GM21529 (cell line): Measurements from ENCODE around the gene NUP93.

Experiments used
- ATAC-seq: cut with Tn5 transposase; IDR thresholded peaks from one replicate; pipeline ENCODE4 v1.9.1; 2021; ENCODE audit not compliant: unreplicated experiment

Gene NUP93

GRCh38 chr16:56741399-56741798, 11.5 kb downstream of the NUP93 start:
- no peak for ATAC-seq

GRCh38 chr16:56742030-56742984, 12.4 kb downstream of the NUP93 start:
- ATAC-seq = no peak

- ATAC-seq = no peak
Observed at GRCh38 chr16:56743840-56744239, 13.9 kb downstream of the NUP93 start.

- ATAC-seq = no peak
Observed at GRCh38 chr16:56744996-56745640, 15.2 kb downstream of the NUP93 start.

- no peak for ATAC-seq
Observed at GRCh38 chr16:56747486-56748045, 17.6 kb downstream of the NUP93 start.

GRCh38 chr16:56748191-56748590, 18.3 kb downstream of the NUP93 start:
- no peak for ATAC-seq

GRCh38 chr16:56748826-56749225, 18.9 kb downstream of the NUP93 start:
- ATAC-seq = no peak

- no peak for ATAC-seq
Observed at GRCh38 chr16:56749672-56750491, 20.0 kb downstream of the NUP93 start.

GRCh38 chr16:56753410-56753809, 23.5 kb downstream of the NUP93 start:
- no peak for ATAC-seq

GRCh38 chr16:56755038-56755437, 25.1 kb downstream of the NUP93 start:
- no peak for ATAC-seq

- no peak for ATAC-seq
Observed at GRCh38 chr16:56758432-56758831, 28.5 kb downstream of the NUP93 start.

GRCh38 chr16:56758930-56759329, 29.0 kb downstream of the NUP93 start:
- ATAC-seq = no peak

GRCh38 chr16:56763291-56763916, 33.5 kb downstream of the NUP93 start:
- no peak for ATAC-seq

- ATAC-seq = no peak
Observed at GRCh38 chr16:56764835-56765234, 34.9 kb downstream of the NUP93 start.

- no peak for ATAC-seq
Observed at GRCh38 chr16:56765949-56766348, 36.0 kb downstream of the NUP93 start.

- ATAC-seq = no peak
Observed at GRCh38 chr16:56767024-56767423, 37.1 kb downstream of the NUP93 start.

GRCh38 chr16:56769677-56770076, 39.7 kb downstream of the NUP93 start:
- ATAC-seq = no peak

GRCh38 chr16:56771558-56772279, 41.8 kb downstream of the NUP93 start:
- ATAC-seq = no peak

GRCh38 chr16:56773532-56773931, 43.6 kb downstream of the NUP93 start:
- ATAC-seq = no peak
